IPS-18c (cell line): ENCODE data around the gene AVPR2.

Source experiments
- H3K4me3 ChIP-seq: 2 replicates; pipeline ENCODE4 v1.7.0; 2013; ENCODE audit warnings: low read depth, mild to moderate bottlenecking, low read length, moderate library complexity; ENCODE audit not compliant: insufficient read depth
- H3K9me3 ChIP-seq: one replicate; pipeline ENCODE4 v1.6.1; 2013; ENCODE audit warnings: mild to moderate bottlenecking, low read length, moderate library complexity; ENCODE audit not compliant: control insufficient read depth, insufficient read depth

The AVPR2 gene

GRCh38 chrX:153903238-153903980, 1.1 kb upstream of the AVPR2 start:
- no peak overlapping the region for H3K4me3 ChIP-seq

GRCh38 chrX:153905481-153906095, 1.1 kb downstream of the AVPR2 start:
- H3K9me3 ChIP-seq: peaks cover 24% of the 10 kb centered on the region
- no peak overlapping the region for H3K4me3 ChIP-seq

More at GRCh38 chrX:153903238-153903980, 1.1 kb upstream of the AVPR2 start:
- H3K9me3 ChIP-seq: peaks cover 21% of the 10 kb centered on the region

DNA sequence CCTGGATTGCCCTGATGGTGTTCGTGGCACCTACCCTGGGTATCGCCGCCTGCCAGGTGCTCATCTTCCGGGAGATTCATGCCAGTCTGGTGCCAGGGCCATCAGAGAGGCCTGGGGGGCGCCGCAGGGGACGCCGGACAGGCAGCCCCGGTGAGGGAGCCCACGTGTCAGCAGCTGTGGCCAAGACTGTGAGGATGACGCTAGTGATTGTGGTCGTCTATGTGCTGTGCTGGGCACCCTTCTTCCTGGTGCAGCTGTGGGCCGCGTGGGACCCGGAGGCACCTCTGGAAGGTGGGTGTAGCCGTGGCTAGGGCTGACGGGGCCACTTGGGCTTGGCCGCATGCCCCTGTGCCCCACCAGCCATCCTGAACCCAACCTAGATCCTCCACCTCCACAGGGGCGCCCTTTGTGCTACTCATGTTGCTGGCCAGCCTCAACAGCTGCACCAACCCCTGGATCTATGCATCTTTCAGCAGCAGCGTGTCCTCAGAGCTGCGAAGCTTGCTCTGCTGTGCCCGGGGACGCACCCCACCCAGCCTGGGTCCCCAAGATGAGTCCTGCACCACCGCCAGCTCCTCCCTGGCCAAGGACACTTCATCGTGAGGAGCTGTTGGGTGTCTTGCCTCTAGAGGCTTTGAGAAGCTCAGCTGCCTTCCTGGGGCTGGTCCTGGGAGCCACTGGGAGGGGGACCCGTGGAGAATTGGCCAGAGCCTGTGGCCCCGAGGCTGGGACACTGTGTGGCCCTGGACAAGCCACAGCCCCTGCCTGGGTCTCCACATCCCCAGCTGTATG, 1.8 kb downstream of the AVPR2 start:
- Histone ChIP-seq H3K9me3 (peaks cover 23% of the 10 kb centered on the region), H3K4me3 (no peak overlapping the region)

GRCh38 chrX:153907456-153907855, 3.0 kb downstream of the AVPR2 start:
- Histone ChIP-seq H3K4me3 (no peak overlapping the region), H3K9me3 (peaks cover 19% of the 10 kb centered on the region)

- Histone ChIP-seq H3K4me3 (no peak overlapping the region), H3K9me3 (peaks cover 19% of the 10 kb centered on the region)
Measured at GRCh38 chrX:153908219-153908860, 3.9 kb downstream of the AVPR2 start.

DNA sequence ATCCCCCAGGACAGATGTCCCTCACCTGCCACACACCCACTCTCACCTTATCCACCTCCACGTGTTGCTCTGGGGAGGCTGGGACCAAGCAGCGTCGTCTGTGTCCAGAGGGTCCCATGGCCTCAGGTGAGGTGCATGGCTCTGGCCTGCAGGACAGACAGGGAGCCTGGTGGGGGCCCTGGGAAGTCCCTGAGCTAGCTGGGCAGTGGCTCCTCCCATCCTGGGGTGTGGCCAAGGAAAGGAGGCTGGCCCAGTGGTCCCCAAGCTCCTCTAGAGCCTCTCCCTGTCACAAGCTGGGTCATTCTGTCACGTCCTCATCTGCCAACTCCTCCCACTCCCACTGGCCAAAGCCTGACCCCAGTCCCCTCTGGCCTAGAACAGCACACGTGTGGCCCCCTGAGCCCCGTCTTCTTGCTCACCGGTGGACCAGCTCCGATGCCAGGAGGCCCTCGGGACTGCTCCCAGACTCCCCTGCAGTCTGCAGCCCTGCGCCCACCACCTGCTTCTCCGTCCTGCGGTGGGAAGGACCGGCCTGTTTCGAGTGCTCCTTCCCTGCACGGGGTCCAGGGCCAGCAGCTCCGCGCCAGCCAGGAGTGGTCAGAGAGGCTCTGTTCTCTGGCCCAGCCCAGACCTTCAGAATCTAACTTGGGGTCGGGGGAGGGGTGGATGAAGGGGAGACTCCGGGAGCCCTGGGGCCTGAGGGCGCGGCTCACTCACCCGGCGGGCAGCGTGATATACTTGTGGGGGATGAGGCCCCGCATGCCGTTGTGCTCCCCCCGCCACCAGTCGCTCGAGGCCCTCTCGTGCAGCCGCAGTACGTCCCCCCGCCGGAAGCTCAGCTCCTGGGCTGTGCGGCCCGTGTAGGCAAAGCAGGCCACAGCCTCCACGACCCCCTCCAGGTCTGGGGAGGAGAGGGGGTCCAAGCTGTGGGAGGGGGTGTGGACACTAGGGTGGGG, 4.8 kb downstream of the AVPR2 start:
- H3K4me3 ChIP-seq: no peak overlapping the region
- peaks cover 18% of the 10 kb centered on the region for H3K9me3 ChIP-seq

- H3K4me3 ChIP-seq: no peak overlapping the region
- H3K9me3 ChIP-seq: peaks cover 18% of the 10 kb centered on the region
Measured at GRCh38 chrX:153909980-153910360, 5.5 kb downstream of the AVPR2 start.

DNA sequence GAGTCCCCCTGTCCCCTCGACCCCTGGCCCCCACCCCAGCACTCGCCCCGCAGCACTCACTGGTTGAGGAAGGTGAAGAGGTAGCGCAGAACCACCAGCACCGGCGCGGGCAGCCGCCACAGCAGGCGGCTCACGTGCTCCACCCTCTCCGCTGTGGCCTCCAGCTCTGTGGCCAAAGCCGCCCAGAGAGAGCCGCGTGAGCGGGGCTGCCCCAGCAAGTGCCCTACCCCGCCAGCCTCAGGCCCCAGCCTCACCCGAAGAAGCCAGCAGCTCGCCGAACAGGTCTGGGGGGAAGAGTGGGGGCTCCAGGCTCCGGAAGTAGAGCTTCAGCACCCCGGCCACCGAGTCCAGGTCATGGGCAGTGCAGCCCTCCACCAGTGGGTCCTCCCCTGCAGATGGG, 6.0 kb downstream of the AVPR2 start:
- no peak overlapping the region for H3K4me3 ChIP-seq
- H3K9me3 ChIP-seq: peaks cover 18% of the 10 kb centered on the region

DNA sequence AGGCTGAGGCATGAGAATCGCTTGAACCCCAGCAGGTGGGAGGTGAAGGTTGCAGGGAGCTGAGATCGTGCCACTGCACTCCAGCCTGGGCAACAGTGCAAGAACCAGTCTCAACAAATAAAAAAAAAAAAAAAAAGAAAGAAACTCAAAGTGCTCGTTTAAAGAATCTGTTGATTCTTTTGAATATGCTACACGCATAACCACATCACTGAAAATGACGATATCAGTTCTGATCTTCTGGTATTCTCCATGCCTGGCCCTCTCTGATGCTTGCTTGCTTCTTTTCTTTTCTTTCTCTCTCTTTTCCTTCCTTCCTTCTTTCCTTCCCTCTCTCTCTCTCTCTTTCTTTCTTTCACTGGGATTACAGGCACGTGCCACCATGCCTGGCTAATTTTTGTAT, 7.3 kb downstream of the AVPR2 start:
- H3K9me3 ChIP-seq: peaks cover 15% of the 10 kb centered on the region
- no peak overlapping the region for H3K4me3 ChIP-seq

DNA sequence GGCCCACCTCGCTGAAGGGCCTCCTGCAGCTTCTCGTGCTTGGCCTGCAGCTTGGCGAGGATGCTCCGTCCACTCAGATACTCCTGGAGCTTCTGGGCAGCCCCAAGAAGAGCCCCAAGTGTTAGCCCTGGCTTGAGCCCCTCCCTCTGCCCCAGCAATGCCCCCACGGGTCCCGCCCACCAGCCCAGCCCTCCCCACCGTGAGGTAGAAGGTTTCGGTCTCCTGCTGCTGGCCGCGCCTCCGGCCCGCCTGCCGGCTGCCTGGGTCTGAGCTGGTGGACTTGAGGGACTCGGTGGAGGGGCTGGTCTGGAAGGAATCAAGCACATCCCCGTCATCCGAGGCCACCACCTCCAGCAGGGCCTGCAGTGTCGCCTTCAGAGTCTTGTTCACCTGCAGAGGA, 8.7 kb downstream of the AVPR2 start:
- Histone ChIP-seq H3K4me3 (no peak overlapping the region; the same call in 1 of the 2 replicates), H3K9me3 (peaks cover 15% of the 10 kb centered on the region)

DNA sequence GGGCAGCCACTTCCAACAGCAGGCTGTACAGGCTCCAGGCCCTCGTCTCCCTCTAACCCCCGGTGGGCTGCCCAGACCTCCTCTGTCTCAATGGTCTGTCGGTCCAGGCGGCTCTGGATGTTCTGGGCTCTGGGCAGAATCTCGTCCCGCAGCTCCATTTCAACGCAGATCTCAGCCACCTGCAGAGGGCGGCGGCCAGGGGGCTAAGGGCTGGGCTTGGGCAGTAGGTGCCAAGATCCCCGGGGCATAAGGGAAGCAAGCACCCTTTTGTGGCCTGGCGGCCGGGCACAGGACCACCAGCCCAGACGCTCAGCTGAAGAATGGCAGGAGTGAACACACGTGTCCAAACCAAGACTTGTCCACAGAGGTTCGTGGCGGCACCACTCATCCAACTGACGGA, 9.2 kb downstream of the AVPR2 start:
- H3K9me3 ChIP-seq: peaks cover 16% of the 10 kb centered on the region

DNA sequence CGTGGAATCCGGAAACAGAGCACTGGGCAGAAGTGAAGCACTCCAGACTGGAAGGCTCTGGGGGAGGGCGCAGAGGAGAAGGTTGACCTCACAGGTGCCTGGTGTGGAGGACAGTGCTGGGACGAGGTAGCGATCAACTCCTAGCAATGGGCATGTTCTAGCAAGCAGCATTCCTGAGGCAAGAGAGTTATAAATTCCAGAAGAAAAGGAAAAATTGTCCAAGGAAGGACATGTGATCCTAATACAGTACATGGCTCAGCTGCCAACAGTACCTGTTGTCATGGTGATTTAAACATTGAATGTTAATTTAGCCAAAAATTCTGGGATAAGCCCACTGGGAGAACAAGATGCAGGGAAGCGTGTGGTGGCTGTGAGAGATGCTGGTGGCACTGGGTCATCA, 13.4 kb downstream of the AVPR2 start:
- Histone ChIP-seq H3K9me3 (peaks cover 14% of the 10 kb centered on the region), H3K4me3 (no peak overlapping the region)

More for the DNA sequence above, 9.2 kb downstream of the AVPR2 start:
- no peak overlapping the region for H3K4me3 ChIP-seq

DNA sequence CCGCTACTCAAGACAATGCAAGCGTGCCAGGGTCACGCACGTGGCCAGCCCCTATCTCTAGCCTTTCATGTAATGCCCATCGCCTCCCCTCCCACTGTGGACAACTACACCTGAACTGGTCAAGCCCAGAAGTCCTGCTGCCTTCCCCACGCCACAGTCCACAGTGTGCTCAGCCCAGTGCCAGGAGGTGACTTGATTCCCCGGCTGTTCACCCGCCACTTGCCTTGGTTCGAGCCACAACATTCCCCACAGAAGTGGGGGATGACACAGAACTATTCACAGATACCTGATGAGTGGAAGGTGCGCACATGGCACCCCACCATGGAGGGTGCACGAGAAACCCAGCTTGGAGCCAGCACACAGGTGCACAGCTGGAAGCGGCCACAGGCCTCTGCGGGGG, 14.8 kb downstream of the AVPR2 start:
- H3K4me3 ChIP-seq: no peak overlapping the region
- peaks cover 15% of the 10 kb centered on the region for H3K9me3 ChIP-seq

GRCh38 chrX:153920546-153920945, 16.1 kb downstream of the AVPR2 start:
- Histone ChIP-seq H3K9me3 (peaks cover 15% of the 10 kb centered on the region), H3K4me3 (no peak overlapping the region)

- Histone ChIP-seq H3K4me3 (no peak overlapping the region), H3K9me3 (peaks cover 15% of the 10 kb centered on the region)
Measured at GRCh38 chrX:153921070-153921469, 16.6 kb downstream of the AVPR2 start.

DNA sequence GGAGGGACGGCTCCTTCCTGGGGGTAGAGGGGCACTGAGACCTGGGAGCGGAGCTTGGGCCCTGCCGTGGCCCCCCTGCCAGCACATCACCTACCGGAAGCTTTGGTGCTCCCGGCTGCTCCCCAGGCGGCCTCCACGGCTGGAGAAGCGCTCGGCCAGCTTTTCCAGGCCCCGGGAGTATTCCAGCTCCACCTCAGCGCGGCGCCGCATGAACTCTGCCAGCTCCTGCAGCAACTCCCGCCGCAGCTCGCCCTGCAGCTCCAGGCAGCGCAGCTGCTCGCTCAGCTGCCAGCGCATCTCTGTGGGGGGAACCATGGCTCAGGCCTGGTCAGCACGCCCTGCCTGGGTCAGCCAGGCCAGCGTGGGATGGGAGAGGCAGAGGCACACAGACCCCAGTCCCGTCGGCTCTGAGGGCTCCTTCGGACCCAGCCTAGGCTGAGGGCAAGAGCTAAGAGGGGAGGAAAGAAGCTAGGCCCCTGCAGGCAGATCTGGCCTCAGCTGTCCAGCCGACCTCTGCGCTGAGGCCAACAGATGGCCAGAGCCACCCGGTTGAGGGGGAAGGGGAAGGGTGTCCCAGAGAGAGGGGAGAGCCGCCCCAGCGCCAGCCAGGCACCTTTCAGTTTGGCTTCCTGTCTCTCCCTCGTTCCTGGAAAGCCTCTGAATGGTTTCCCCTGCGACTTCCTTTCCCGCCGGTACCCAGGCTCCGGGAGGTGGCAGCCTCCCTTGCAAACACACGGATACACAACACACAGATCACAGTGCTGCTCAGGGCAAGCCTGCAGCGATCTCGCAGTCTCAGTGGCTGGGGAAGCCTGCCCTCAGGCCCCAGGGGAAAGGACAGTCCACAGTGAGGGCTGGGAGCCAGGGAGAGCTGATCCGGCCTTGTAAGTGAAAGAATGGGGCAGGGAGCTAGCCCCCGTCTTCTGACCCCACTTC, 17.3 kb downstream of the AVPR2 start:
- H3K4me3 ChIP-seq: no peak overlapping the region
- H3K9me3 ChIP-seq: peaks cover 15% of the 10 kb centered on the region
